GM23338 (cell line): ENCODE results near the gene SFXN5. TPM values are rescaled to one million over a fixed set of nuclear protein-coding genes. Genes with fewer than 3 reads are reported as not detected.

ENCODE experiments used
- ATAC-seq: fragments of 200-7000 bp; cut with Tn5 transposase; 3 replicates; pipeline ENCODE4 v1.9.1; 2020
- DNase-seq: peaks from one replicate; pipeline ENCODE4 v3.0.0-alpha.2; 2015; ENCODE audit warnings: low spot score
- H2AFZ ChIP-seq: fragments of 200-600 bp; sonication (generic); 2 replicates; pipeline ENCODE4 v1.8.0; 2016; ENCODE audit warnings: antibody characterized with exemption, mild to moderate bottlenecking, moderate library complexity
- H3F3A ChIP-seq: fragments of 200-600 bp; sonication (generic); replicated peaks from 2 replicates; pipeline ENCODE4 v1.8.0; 2017; ENCODE audit warnings: antibody characterized with exemption, mixed run types, low read depth
- H3K27ac ChIP-seq: fragments of 200-600 bp; sonication (generic); 2 replicates; pipeline ENCODE4 v1.6.1; 2016; ENCODE audit warnings: low read depth
- H3K27me3 ChIP-seq: fragments of 200-600 bp; sonication (generic); 2 replicates; pipeline ENCODE4 v1.8.0; 2016; ENCODE audit warnings: mild to moderate bottlenecking, mixed run types, moderate library complexity; ENCODE audit not compliant: insufficient read depth
- H3K36me3 ChIP-seq: fragments of 200-600 bp; sonication (generic); 2 replicates; pipeline ENCODE4 v1.8.0; 2016; ENCODE audit warnings: mild to moderate bottlenecking; ENCODE audit not compliant: insufficient read depth
- H3K4me1 ChIP-seq: fragments of 200-600 bp; sonication (generic); 2 replicates; pipeline ENCODE4 v1.8.0; 2016; ENCODE audit warnings: mild to moderate bottlenecking, moderate library complexity; ENCODE audit not compliant: insufficient read depth
- H3K4me2 ChIP-seq: fragments of 200-600 bp; sonication (generic); 2 replicates; pipeline ENCODE4 v1.7.1; 2017; ENCODE audit warnings: mixed run types
- H3K4me3 ChIP-seq: fragments of 200-600 bp; sonication (generic); 2 replicates; pipeline ENCODE4 v1.6.1; 2016; ENCODE audit warnings: mixed run types
- H3K79me2 ChIP-seq: fragments of 200-600 bp; sonication (generic); replicated peaks from 2 replicates; pipeline ENCODE4 v1.8.0; 2017; ENCODE audit warnings: mild to moderate bottlenecking; ENCODE audit not compliant: insufficient read depth
- H3K9me2 ChIP-seq: fragments of 200-600 bp; sonication (generic); 2 replicates; pipeline ENCODE4 v1.8.0; 2017; ENCODE audit not compliant: insufficient read depth
- H4K20me1 ChIP-seq: fragments of 200-600 bp; sonication (generic); replicated peaks from 2 replicates; pipeline ENCODE4 v1.8.0; 2017; ENCODE audit warnings: mild to moderate bottlenecking; ENCODE audit not compliant: insufficient read depth
- H3K27ac Mint-ChIP-seq: 2 replicates; pipeline ENCODE4 v1.8.0; 2020; ENCODE audit warnings: inconsistent platforms, mild to moderate bottlenecking, moderate library complexity, mixed read lengths
- H3K27me3 Mint-ChIP-seq: 3 replicates; pipeline ENCODE4 v1.8.0; 2022; ENCODE audit warnings: low read depth, mild to moderate bottlenecking, moderate library complexity, mixed read lengths, inconsistent platforms; ENCODE audit not compliant: insufficient read depth, poor library complexity
- H3K36me3 Mint-ChIP-seq: 3 replicates; pipeline ENCODE4 v1.8.0; 2021; ENCODE audit warnings: low read depth, mild to moderate bottlenecking, inconsistent platforms, moderate library complexity, mixed read lengths
- H3K4me1 Mint-ChIP-seq: 3 replicates; pipeline ENCODE4 v1.8.0; 2020; ENCODE audit warnings: mild to moderate bottlenecking, inconsistent platforms, mixed read lengths
- H3K4me3 Mint-ChIP-seq: 3 replicates; pipeline ENCODE4 v1.8.0; 2021; ENCODE audit warnings: moderate library complexity, mild to moderate bottlenecking, inconsistent platforms, mixed read lengths
- H3K9me3 Mint-ChIP-seq: 3 replicates; pipeline ENCODE4 v1.8.0; 2020; ENCODE audit warnings: moderate library complexity, mild to moderate bottlenecking, inconsistent platforms, mixed read lengths
- CREB1 ChIP-seq: fragments of 250-450 bp; sonication (Bioruptor Pico); IDR thresholded peaks from 2 replicates; pipeline ENCODE4 v1.5.0; 2020; ENCODE audit warnings: low read depth, mild to moderate bottlenecking, moderate library complexity
- JUNB ChIP-seq: IDR thresholded peaks from one replicate; pipeline ENCODE4 v1.6.1; 2016; ENCODE audit warnings: antibody characterized with exemption; ENCODE audit not compliant: unreplicated experiment
- NANOG ChIP-seq: IDR thresholded peaks from 2 replicates; pipeline ENCODE4 v1.6.1; 2016; ENCODE audit warnings: antibody characterized with exemption, borderline replicate concordance
- REST ChIP-seq: IDR thresholded peaks from one replicate; pipeline ENCODE4 v1.6.1; 2018; ENCODE audit warnings: antibody characterized with exemption; ENCODE audit not compliant: unreplicated experiment
- ZNF114 ChIP-seq: fragments of 250-450 bp; sonication (Bioruptor Pico); IDR thresholded peaks from 2 replicates; pipeline ENCODE4 v1.5.0; 2020; ENCODE audit warnings: mild to moderate bottlenecking, moderate library complexity
- ZNF331 ChIP-seq: fragments of 250-450 bp; sonication (Bioruptor Pico); IDR thresholded peaks from 2 replicates; pipeline ENCODE4 v1.5.0; 2020; ENCODE audit warnings: low read depth, mild to moderate bottlenecking, moderate library complexity
- polyA plus RNA-seq: library from polyadenylated mRNA; unstranded; fragments of >200 nt; fragmentation: Nextera tagmentation; extraction: Ambion mirVana; gene quantifications from 2 replicates; pipeline ENCODE4 v1.2.1, GENCODE V29; 2016
- total RNA-seq: library from RNA; depleted of rRNA; stranded (reverse); fragments of >200 nt; shearing (Covaris generic); gene quantifications from 2 replicates; pipeline ENCODE4 v1.2.3, GENCODE V29; 2014
- TF ChIP-seq, protein P1 (sequence below), 2 experiments: fragments of 200-600 bp in 1 of 2; sonication (generic) in 1 of 2; conservative IDR thresholded peaks; 2 replicates each; pipeline versions ENCODE4 v1.5.1 to v1.6.1; 2016 to 2017; ENCODE audit warnings: antibody characterized with exemption in 2 of 2, low read depth in 2 of 2, mild to moderate bottlenecking in 2 of 2, moderate library complexity in 1 of 2
- TF ChIP-seq, protein P2 (sequence below): IDR thresholded peaks from 2 replicates; pipeline ENCODE4 v1.6.1; 2016; ENCODE audit warnings: antibody characterized with exemption

SFXN5 gene
- total and polyA plus RNA-seq, 2 experiments from 2014 or later, result 23.6 to 25.8 TPM

DNA sequence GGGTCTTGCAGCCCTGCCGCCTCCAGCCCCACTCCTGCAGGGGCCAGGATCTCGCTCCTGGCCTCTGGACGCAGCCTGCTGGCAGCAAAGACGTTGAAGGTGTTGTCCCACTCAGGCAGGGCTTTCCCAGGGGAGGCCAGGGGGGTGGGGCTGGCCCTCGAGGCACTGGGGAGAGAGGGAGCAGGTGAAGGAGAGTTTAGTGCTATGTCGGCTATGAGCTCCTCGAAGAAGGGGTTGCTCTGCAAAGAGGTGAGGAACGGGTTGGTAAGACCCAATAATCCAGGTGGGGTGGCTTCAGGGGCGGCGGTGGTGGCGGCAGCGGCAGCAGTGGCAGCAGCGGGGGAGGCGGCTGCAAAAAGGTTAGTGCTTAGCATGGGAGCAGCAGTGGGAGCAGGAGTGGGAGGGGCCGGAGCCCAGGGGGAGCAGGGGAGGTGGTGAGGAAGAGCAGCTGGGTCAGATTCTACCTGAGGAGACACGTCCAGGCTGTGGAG is 9.7 kb upstream of the SFXN5 start:
- no peaks in the 10 kb centered on the region for H3F3A ChIP-seq
- H3K4me1 ChIP-seq, result peaks cover 11% of the 10 kb centered on the region
- Mint-ChIP-seq H3K27me3 (peaks cover 12% of the 10 kb centered on the region), H3K27ac (no peak overlapping the region), H3K4me3 (peak overlapping the region; percentile 11; the same call in 1 of the 3 replicates), H3K36me3 (no peaks in the 10 kb centered on the region; the same call in 2 of the 3 replicates), H3K4me1 (peaks cover 15% of the 10 kb centered on the region), H3K9me3 (no peaks in the 10 kb centered on the region)
- H3K36me3 ChIP-seq, result no peaks in the 10 kb centered on the region
- H3K9me2 ChIP-seq, result no peaks in the 10 kb centered on the region
- peak; percentile 67 for ATAC-seq
- peak; percentile 44 for DNase-seq
- H3K79me2 ChIP-seq, result 0 out of 2 replicates have a peak, but pooled peaks cover 3% of the 10 kb centered on the region
- no peak overlapping the region for H3K27ac ChIP-seq
- peak overlapping the region; percentile 58; the same call in 1 of the 2 replicates for H3K4me2 ChIP-seq
- H4K20me1 ChIP-seq, result no peaks in the 10 kb centered on the region; the same call in 1 of the 2 replicates
- no peaks in the 10 kb centered on the region for H3K27me3 ChIP-seq
- TF ChIP-seq JUNB (no peak), ZNF114 (no peak), CREB1 (CRISPR knock-in tag) (no peak), NANOG (no peak), ZNF331 (CRISPR knock-in tag) (no peak), REST (no peak)
- TF ChIP-seq, protein P1, sequence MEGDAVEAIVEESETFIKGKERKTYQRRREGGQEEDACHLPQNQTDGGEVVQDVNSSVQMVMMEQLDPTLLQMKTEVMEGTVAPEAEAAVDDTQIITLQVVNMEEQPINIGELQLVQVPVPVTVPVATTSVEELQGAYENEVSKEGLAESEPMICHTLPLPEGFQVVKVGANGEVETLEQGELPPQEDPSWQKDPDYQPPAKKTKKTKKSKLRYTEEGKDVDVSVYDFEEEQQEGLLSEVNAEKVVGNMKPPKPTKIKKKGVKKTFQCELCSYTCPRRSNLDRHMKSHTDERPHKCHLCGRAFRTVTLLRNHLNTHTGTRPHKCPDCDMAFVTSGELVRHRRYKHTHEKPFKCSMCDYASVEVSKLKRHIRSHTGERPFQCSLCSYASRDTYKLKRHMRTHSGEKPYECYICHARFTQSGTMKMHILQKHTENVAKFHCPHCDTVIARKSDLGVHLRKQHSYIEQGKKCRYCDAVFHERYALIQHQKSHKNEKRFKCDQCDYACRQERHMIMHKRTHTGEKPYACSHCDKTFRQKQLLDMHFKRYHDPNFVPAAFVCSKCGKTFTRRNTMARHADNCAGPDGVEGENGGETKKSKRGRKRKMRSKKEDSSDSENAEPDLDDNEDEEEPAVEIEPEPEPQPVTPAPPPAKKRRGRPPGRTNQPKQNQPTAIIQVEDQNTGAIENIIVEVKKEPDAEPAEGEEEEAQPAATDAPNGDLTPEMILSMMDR (conservative IDR thresholded peaks at IDR 0.05; ENCODE audit: low read depth in 2 of 2), result no peak
- TF ChIP-seq, protein P2, sequence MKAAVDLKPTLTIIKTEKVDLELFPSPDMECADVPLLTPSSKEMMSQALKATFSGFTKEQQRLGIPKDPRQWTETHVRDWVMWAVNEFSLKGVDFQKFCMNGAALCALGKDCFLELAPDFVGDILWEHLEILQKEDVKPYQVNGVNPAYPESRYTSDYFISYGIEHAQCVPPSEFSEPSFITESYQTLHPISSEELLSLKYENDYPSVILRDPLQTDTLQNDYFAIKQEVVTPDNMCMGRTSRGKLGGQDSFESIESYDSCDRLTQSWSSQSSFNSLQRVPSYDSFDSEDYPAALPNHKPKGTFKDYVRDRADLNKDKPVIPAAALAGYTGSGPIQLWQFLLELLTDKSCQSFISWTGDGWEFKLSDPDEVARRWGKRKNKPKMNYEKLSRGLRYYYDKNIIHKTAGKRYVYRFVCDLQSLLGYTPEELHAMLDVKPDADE, result no peak
- 0 out of 2 replicates have a peak overlapping the region, but pooled peaks have one; percentile 20 for H3K4me3 ChIP-seq
- no peak overlapping the region for H2AFZ ChIP-seq
